Brain microvascular endothelial cell (primary cell): ENCODE measurements around the gene CDPF1.

ENCODE experiments used
- DNase-seq: peaks from one replicate; pipeline ENCODE4 v3.0.0-alpha.2; 2020
- H3K27ac ChIP-seq: fragments of 250-450 bp; sonication (Bioruptor Pico); 2 replicates; pipeline ENCODE4 v1.5.1; 2020; ENCODE audit warnings: mild to moderate bottlenecking, moderate library complexity
- H3K27me3 ChIP-seq: fragments of 250-450 bp; sonication (Bioruptor Pico); replicated peaks from 2 replicates; pipeline ENCODE4 v1.5.1; 2020; ENCODE audit warnings: mild to moderate bottlenecking
- H3K36me3 ChIP-seq: fragments of 250-450 bp; sonication (Bioruptor Pico); replicated peaks from 2 replicates; pipeline ENCODE4 v1.5.1; 2020; ENCODE audit warnings: mild to moderate bottlenecking
- H3K4me3 ChIP-seq: 2 replicates; pipeline ENCODE4 v1.5.1; 2011; ENCODE audit warnings: low read depth, mild to moderate bottlenecking, control low read depth, low read length, moderate library complexity
- CTCF ChIP-seq: IDR thresholded peaks from 2 replicates; pipeline ENCODE4 v1.5.1; 2011; ENCODE audit warnings: low read depth, mild to moderate bottlenecking, moderate library complexity, low read length, control low read depth, inconsistent platforms; ENCODE audit errors: missing control alignments
- in situ Hi-C: cut with HindIII; loops from 2 replicates; pipeline ENCODE4 v1.10.0; 2017; ENCODE audit warnings: low sequenced_read_pairs, low pct_ligation_motif_present

Gene CDPF1

DNA sequence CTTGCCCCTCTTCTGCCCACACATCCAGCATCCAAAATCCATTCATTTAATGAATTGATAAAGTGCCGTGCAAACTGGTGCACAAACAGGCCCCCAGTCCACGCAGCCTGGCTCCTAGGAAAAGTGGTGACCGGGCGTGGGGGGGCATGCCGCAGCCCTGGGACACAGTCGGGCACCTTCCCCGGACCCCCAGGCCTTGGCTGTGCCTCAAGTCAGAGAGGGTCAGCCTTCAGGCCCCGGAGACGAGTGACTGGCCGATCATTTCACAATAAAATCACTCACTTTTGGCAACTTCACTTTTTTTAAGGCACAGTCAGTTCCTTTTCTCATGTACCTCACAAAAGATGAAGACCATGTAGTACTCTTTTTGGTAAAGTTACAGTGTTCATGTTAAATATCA, 8.0 kb downstream of the CDPF1 start:
- H3K27ac ChIP-seq = no peak overlapping the region
- in situ Hi-C loops = no loop called here
- TF ChIP-seq CTCF = no peak

GRCh38 chr22:46241396-46242007, 8.6 kb downstream of the CDPF1 start:
- Histone ChIP-seq H3K27ac (no peak overlapping the region), H3K4me3 (no peak overlapping the region), H3K36me3 (no peaks in the 10 kb centered on the region), H3K27me3 (no peaks in the 10 kb centered on the region)
- in situ Hi-C loops = no loop called here
- no peak for TF ChIP-seq CTCF
- DNase-seq = no peak

More for the DNA sequence above, 8.0 kb downstream of the CDPF1 start:
- no peak overlapping the region for H3K4me3 ChIP-seq
- H3K36me3 ChIP-seq = no peaks in the 10 kb centered on the region
- no peak for DNase-seq
- H3K27me3 ChIP-seq = no peaks in the 10 kb centered on the region

DNA sequence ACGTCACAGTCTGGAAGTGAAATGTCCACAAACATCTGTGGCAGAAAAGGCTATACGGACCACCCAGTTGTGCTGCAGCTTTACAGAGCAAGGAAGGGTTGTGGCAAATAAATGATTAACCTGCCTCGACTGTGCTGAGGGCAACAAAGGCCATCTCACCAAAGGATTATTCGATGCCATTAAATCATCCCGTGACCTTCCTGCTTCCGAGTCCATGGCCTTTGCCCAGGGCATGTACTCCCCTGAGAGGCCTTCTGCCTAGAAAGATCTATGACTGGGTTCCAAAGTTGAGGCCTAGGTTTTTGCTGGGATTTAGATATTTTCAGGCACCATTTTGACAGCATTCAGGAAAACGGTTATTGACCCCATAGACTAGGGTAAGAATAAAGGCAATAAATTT, 9.2 kb downstream of the CDPF1 start:
- H3K36me3 ChIP-seq = no peaks in the 10 kb centered on the region
- no peak overlapping the region for H3K27ac ChIP-seq
- no peaks in the 10 kb centered on the region for H3K27me3 ChIP-seq
- DNase-seq = no peak
- TF ChIP-seq CTCF = no peak
- no peak overlapping the region for H3K4me3 ChIP-seq
- in situ Hi-C loops = no loop called here

- Histone ChIP-seq H3K36me3 (no peaks in the 10 kb centered on the region), H3K27ac (no peak overlapping the region), H3K4me3 (no peak overlapping the region), H3K27me3 (no peaks in the 10 kb centered on the region)
- TF ChIP-seq CTCF = no peak
- in situ Hi-C loops = no loop called here
- no peak for DNase-seq
Measured at GRCh38 chr22:46240506-46240905, 9.6 kb downstream of the CDPF1 start.

GRCh38 chr22:46240073-46240472, 10.0 kb downstream of the CDPF1 start:
- Histone ChIP-seq H3K4me3 (no peak overlapping the region), H3K27me3 (no peaks in the 10 kb centered on the region), H3K27ac (no peak overlapping the region), H3K36me3 (no peaks in the 10 kb centered on the region)
- TF ChIP-seq CTCF = no peak
- in situ Hi-C loops = no loop called here
- no peak for DNase-seq
